ENCODE results near the gene ZNF19. TPM values are rescaled to one million over a fixed set of nuclear protein-coding genes. Genes with fewer than 3 reads are reported as not detected.
"Not testable (repeated sequence)": the region's sequence is repeated elsewhere in the genome, so short reads cannot be mapped to it uniquely, and the experiment has no call there.

The ZNF19 gene
- 10 to 100 TPM; 12.8 to 14.3 (median 13.6) TPM for polyA plus RNA-seq (ENCODE audit: insufficient read length in 3 of 3)

DNA sequence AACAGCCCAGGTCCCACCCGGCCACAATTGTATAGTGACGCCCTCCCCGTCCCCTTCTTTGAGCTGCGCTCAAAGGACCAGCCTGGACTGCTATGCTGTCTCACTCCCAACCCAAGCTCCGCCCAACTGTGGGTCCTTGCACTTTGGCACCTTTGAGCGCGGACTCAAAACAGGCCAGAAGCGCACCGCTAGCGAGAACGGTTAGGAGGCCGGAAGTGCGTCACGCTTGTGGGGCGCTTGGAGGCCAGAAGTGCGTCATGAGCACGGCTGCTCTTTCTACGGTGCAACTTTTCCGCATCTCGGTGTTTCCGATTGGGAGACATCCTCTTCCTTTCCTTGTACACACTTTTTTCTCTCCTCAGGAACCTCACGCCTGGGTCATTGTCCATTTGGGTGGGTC is at the start of gene ZNF19:
Gene ZNF19, minus strand, starts transcription at position 203 of the 400 bp plus-strand sequence. CDS start 7,210 bp downstream, outside the sequence.
- DNase-seq (ENCODE audit: low read depth in 3 of 3, low spot score in 2 of 3), result no peak

DNA sequence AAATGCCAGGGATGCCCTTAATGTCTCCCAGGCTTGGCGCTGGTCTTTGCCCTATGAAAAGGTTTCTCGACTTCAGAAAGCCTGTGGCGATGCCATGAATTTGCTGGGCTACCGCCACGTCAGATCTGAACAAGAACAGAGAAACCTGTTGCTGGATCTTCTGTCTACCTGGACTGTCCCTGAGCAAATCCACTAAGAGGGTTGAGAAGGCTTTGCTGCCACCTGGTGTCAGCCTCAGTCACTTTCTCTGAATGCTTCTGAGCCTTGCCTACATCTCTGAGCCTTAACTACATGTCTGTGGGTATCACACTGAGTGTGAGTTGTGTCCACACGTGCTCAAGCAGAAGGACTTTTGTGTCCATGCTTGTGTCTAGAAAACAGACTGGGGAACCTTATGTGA is 48.5 kb upstream of the ZNF19 start:
- DNase-seq (ENCODE audit: low read depth in 3 of 3, low spot score in 2 of 3), result no peak

DNA sequence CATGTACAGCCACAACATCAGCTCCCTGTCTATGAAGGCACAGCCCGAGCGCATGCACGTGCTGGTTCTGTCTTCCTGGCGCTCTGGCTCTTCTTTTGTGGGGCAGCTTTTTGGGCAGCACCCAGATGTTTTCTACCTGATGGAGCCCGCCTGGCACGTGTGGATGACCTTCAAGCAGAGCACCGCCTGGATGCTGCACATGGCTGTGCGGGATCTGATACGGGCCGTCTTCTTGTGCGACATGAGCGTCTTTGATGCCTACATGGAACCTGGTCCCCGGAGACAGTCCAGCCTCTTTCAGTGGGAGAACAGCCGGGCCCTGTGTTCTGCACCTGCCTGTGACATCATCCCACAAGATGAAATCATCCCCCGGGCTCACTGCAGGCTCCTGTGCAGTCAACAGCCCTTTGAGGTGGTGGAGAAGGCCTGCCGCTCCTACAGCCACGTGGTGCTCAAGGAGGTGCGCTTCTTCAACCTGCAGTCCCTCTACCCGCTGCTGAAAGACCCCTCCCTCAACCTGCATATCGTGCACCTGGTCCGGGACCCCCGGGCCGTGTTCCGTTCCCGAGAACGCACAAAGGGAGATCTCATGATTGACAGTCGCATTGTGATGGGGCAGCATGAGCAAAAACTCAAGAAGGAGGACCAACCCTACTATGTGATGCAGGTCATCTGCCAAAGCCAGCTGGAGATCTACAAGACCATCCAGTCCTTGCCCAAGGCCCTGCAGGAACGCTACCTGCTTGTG is 47.8 kb upstream of the ZNF19 start:
- no peak for DNase-seq (ENCODE audit: low read depth in 3 of 3, low spot score in 2 of 3)

DNA sequence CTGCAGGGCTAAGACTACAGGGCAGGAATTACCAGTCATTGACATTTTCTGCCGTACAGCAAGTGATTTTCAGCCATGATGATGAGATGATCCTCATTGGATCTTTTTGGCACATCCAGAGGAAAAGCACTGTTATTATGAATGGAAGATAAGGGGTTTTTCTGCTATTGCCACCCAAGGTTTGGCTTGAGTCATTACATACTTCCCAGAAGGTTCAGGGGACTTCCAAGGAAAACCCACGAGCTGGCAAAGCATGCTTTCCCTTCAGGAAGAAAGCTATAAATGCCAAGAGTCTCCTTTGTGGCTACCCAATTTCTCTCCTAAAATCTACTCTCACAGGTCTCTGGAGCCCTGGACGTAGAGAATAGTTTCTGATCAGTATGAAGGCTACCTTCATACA is 43.2 kb upstream of the ZNF19 start:
- no peak for DNase-seq (ENCODE audit: low read depth in 3 of 3, low spot score in 2 of 3)

DNA sequence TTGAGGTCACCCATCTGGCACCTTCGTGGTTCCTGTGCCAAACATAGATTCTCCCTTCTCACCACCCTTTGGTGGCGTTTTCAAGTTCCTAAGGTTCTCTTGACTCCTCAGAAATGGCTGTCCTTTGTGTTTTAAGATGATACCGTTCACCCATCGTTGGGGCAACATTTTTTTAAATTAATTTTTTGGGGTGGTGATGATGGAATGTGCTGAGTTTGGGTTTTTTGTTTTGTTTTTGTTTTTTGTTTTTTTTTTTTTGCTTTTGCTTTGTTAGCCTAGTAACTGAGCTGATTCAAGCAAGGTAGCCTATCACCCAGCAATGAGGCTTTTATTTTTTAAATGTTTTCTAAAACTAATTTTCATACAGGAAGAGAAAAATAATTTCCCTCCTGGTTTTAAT is 39.7 kb upstream of the ZNF19 start:
- no peak for DNase-seq (ENCODE audit: low read depth in 3 of 3, low spot score in 2 of 3)

DNA sequence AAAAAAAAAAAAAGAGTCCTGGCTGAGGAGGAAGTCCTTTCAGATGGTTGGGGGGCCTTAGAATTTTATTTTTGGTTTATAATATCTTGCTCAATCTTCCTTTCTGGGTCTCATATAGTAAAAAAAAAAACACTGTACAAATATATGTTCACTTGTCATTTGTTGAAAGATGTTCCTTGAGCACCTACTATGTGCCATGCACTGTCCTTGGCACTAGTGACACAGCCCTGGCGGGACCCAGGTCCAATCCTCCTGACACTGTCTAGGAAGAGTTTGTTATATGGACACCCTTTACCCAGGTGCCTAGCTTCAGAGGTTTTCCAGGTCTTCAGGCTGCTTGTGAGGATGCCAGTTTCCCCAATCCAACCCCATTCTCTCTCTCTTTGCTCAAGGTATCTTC is 39.1 kb upstream of the ZNF19 start:
- no peak for DNase-seq (ENCODE audit: low read depth in 3 of 3, low spot score in 2 of 3)

DNA sequence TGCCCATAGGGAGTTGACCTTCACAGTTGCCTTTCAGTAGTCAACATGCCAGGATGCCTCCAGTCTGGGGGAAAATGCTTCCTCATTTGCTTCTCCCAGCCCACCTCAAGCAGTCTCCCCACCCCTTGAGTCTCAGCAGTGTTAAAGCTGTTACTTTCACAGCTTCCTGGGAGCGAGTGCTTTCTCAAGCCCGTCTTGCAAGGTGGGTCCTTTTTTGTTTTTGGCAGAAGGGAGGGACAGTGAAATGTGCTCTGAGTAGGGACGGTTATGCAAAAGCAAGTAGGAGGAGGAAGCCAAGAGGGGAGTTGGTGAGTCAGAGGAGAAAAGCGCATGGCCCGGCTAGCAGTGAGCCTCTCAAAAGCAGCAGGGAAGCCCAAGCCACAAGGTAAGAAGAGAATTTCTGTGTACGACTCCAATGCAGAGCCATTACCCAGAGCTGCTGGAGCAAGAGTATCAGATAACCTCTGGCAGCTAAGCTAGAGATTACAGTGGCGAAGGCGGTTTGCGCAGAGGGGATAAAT is 37.0 kb upstream of the ZNF19 start, which contains the start of gene CHST4:
Gene CHST4, plus strand, starts transcription at position 316 of the 521 bp plus-strand sequence. CDS start 10,252 bp downstream, outside the sequence.
- peak in 1 of 3 donors; percentile 30 for DNase-seq (ENCODE audit: low read depth in 3 of 3, low spot score in 2 of 3)

DNA sequence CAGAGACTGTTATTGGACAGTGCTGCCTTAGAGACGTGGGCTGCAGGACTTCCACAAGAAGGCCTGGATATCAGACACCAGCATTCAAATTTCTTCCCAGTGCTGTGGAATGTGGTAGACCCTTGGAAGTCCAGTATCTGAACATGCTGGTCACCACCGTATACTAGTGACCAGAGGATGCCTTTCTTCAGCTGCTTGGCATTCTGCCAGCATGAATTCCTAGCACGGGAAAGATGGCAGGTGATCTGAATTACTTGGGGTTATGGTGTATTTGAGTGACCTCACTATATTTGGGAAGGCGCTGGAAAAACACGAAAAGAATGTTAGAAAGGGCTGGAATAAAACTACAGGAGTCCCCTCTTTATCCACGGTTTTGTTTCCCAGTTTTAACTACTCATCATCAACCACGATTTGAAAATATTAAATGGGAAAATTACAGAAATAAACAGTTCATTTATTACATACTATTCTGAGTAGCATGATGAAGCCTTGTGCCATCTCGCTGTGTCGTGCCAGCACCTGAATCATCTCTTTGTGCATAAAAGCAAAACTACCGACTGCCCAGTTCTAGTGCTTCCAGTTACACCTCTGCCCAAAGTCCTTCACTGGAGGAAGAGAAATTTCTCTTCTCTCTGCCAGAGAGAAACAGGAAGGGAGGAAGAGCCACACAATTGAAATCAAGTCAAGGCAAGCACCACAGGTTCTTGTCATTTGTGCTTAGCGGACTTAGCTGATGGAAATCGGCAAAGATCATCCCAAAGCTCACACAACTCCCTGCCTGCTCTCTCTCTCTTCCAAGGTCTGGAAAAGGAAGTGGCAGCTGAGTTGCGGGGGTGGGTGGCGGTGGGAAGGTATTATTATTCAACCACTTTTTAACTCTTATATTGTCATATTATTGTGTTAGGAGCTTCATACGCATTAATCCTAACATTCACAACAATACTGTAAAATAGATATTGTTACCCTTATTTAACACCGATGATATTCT is 35.7 kb upstream of the ZNF19 start:
- no peak for DNase-seq (ENCODE audit: low read depth in 3 of 3, low spot score in 2 of 3)

DNA sequence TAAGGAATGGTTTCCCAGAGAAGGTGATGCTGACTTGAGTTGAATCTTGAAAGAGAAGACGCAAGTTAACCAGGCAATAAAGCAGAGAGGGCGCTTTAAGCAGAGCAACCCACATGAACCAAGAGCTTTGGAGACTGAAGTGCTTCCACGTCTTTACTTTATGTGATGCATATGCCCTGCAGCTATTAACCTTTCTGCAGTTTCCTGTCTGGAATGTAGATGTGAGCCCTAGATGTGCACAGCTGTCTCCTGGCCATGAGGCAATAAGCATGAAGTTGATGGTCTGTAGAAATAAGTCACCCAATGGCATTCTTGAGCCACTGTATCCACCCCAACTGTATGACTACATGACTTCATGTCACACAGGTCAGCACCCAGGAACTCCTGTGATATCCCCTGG is 31.4 kb upstream of the ZNF19 start:
- no peak for DNase-seq (ENCODE audit: low read depth in 3 of 3, low spot score in 2 of 3)

DNA sequence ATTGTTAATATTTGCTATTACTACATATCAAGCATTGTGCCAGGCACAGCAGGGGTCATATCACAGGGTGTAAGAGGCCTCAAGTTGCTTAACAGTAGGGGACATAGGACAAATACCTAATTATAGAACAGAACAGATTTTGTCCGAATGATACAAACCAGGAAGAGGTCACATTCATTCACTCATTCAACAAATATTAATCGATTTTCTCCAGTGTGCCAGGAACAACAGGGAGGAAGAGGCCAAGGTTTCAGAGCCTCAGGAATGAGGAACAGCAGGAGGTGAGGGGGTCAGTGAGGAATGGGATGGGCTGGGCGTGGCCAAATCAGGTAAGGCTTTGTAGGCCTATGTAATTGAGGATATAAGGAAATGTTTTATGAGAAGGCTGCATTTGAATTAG is 25.9 kb upstream of the ZNF19 start:
- no peak for DNase-seq (ENCODE audit: low read depth in 3 of 3, low spot score in 2 of 3)

DNA sequence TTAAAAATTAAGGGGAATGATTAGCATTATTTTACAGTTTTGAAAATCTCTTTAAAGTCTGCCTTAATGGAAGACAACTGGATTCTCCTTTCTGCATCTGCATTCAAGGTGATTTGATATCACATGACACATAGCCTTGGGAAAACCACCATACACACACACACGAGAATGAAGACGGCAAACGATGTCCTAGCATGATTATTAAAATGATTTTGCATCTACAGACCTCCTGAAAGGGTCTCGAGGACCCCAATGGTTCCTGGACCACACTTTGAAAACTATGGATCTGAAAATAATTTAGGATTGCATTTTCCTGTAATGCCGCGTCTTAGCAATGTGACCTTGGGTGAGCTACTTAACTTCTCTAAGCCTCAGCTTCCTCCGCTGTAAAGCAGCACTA is 25.4 kb upstream of the ZNF19 start:
- no peak for DNase-seq (ENCODE audit: low read depth in 3 of 3, low spot score in 2 of 3)

DNA sequence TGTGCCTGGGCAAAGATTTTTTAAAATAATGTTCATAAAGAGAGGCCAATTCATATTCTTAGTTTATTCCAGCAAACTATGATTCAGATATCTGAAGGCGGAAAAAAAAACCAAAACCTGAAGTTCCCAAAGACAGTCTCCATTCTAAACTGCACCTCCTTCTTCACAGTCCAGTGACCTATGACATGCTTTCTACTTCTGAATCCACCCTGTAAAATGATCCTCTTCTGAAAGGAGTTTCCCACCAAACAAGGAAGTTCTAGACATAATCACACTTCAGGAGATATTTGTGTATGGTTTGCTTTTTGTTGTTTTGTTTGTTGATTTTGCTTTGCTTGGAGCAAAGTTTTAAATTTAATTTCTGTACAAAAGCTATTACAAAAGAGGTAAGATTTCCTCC is 24.2 kb upstream of the ZNF19 start:
- DNase-seq (ENCODE audit: low read depth in 3 of 3, low spot score in 2 of 3), result no peak

DNA sequence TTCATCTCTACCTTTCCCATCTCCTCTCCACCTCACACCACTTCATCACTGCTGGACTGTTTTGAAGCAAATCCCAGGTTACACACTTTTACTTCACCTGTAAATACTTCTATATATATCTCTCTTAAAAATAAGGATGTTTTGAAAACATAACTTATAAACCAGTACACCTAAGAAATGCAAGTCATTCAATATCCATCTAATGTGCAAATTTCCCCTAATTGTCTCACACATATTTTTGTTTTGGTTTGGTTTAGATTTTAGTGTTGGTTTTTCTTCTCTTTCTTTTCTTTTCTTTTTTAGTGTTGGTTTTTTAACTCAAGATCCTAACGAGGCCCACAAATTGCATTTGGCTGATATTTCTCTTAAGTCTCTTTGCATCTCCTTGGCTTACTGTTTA is 17.9 kb upstream of the ZNF19 start:
- no peak for DNase-seq (ENCODE audit: low read depth in 3 of 3, low spot score in 2 of 3)

DNA sequence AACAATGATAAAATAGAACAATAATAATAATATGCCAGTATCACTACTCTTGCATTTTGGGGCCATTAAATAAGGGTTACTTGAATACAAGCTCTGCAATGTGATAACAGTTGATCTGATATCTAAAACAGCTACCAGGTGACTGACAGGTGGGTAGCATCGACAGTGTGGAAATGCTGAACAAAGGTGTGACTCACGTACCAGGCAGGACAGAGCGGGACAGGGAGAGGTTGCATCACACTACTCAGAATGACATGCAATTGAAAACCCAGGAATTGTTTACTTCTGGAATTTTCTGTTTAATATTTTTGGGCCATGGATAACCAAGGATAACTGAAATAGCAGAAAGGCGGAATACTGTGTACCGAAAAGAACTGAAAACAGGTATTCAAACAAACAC is 15.8 kb upstream of the ZNF19 start:
- DNase-seq (ENCODE audit: low read depth in 3 of 3, low spot score in 2 of 3), result no peak

DNA sequence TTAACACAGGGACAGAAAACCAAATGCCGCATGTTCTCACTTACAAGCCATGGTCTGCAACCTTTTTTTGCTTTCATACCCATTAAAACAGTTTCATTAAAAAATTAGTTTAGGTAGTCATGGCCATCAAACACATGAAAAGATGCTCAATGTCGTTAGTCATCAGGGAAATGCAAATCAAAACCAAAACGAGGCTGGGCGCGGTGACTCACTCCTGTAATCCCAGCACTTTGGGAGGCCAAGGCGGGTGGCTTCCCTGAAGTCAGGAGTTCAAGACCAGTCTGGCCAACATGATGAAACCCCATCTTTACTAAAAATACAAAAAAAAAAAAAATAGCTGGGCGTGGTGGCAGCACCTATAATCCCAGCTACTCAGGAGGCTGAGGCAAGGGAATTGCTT is 14.9 kb upstream of the ZNF19 start:
- not testable (repeated sequence) for DNase-seq (ENCODE audit: low read depth in 3 of 3, low spot score in 2 of 3)

DNA sequence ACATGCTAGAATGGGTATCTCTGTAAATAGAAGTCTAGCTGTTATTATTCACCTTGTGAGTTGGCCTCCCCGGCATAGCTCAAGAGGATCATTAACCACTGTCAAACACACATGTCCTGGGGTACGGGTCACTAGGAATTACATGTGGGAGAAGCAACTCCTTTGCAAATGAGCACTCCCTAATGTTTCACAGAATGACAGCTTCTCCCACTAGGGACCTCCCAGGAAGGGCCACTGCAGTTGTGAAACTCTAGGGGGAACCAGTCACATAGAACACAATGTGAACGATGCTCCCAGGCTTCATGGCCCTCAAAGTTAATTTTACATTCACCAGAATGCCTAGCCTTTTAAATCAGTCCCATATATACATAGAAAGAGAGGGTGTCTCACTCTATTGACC is 12.4 kb upstream of the ZNF19 start:
- DNase-seq (ENCODE audit: low read depth in 3 of 3, low spot score in 2 of 3), result peak in 1 of 3 donors; percentile 10

DNA sequence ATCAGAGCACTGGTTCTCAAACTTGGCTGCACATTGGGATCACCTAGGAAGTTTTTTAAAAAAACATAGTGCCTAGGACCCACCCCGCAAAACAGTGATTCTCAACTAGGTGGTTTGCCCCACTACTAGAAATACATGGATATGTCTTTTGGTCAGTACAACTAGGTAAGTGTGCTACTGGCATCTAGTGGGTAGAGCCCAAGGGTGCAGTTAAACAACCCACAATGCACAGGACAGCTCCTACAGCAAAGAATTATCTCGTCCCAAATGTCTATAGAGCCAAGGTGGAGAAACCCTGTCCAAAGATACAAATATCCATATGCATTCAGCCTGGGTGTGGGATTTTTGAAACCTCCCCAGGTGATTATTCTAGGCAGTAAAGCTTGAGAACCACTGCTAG is 11.8 kb upstream of the ZNF19 start:
- DNase-seq (ENCODE audit: low read depth in 3 of 3, low spot score in 2 of 3), result no peak

DNA sequence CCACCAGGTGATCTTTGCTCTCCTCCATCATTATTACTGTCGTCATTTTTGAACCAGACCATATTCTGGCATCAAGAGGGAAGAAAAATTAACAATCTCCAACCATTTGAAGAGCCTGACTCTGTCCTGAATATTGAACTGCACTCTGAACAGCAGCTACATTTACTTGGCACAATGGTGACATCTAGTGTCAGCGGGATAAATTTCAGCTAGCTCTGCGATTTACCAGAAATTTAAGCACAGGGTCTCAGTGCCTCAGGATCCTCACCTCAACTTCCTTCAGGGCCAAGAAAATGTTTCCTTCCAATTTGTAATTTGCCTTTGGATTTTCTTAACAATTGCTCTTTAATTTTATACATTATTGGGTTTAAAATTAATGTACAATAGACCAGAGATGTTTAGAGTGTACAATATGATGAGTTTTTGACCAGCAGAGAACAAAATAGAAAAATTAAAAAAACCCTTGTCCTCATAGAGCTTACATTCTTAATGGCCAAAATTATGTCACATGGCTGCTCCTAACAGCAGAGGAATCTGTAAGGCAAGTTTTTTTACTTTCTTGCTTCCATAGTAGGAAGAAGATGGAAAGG is 10.7 kb upstream of the ZNF19 start:
- DNase-seq (ENCODE audit: low read depth in 3 of 3, low spot score in 2 of 3), result peak in 1 of 3 donors; percentile 34

DNA sequence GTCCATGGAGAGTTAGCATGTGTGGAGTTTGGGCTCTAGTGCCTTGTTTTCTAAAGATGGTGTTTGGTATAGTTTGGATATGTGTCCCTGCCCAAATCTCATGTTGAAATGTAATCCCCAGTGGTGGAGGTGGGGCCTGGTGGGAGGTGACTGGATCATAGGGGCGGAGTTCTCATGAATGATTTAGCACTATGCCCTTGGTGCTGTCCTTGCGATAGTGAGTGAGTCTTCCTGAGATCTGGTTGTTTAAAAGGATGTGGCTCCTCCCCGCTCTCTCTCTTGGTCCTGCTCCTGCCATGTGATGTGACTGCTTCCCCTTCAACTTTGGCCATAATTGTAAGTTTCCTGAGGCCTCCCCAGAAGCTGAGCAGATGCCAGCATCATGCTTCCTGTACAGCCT is 8.9 kb upstream of the ZNF19 start:
- DNase-seq (ENCODE audit: low read depth in 3 of 3, low spot score in 2 of 3), result no peak

DNA sequence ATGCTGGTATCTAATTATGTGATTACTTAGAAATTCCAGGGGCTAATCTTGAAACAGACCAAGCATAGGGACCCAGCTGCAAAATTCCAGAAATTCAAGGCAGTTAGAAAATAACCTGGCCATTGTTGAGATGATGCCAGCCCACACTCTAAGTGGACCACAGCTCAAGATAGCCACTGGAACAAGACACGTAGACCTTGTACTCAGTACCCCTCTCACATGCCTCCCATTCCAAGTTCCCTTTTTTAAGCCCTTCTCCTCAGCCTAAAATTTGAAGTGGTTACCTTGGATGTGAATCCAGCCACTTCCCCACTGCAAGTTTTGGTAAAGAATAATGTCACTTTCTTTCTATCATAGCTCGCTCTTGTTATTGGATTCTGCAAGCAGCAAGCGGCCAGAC is 4.1 kb upstream of the ZNF19 start:
- DNase-seq (ENCODE audit: low read depth in 3 of 3, low spot score in 2 of 3), result no peak

DNA sequence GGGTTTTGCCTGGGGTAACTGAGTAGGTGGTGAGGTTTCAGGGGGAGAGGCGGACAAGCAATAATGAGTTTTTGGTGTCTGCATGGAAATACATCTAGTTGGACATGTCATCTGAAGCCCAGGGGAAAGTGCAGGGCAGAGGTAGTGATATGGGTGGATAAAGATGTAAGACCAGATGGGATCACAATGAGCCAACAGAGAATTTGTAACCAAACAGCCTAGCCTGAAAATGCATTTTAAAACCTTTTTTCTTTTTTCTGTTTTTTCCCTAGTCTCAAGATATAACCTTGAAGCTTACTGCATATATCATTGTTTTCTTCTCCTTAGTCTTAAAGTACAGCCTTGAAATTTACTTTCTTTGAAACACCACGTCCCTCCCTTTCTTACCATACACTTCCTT is 3.7 kb upstream of the ZNF19 start:
- DNase-seq (ENCODE audit: low read depth in 3 of 3, low spot score in 2 of 3), result no peak

All from right renal cortex interstitium (tissue), 3 donors.